Endothelial cell of umbilical vein (primary cell): ENCODE measurements around the gene FHIP1B. TPM values are rescaled to one million over a fixed set of nuclear protein-coding genes. Genes with fewer than 3 reads are reported as not detected.

ENCODE experiments used
- BruUV-seq: library from RNA; stranded (reverse); fragments of 400-500 nt; replicated peaks from 2 replicates; lab custom pipeline; 2021; lab: Mats Ljungman, UMichigan
- CTCF ChIA-PET: fragments of 300-600, 350-600 bp; sonication (Branson Sonifier 250); formaldehyde crosslinking; loops from one replicate; lab custom pipeline; 2021; ENCODE audit warnings: antibody characterized with exemption, inconsistent platforms; lab: Charles Lee
- POLR2A ChIA-PET: fragments of 300-600, 350-600 bp; sonication (Branson Sonifier 250); formaldehyde crosslinking; loops from one replicate; lab custom pipeline; 2021; ENCODE audit warnings: antibody characterized with exemption, inconsistent platforms; lab: Charles Lee
- DNase-seq: peaks from one replicate; pipeline ENCODE4 v3.0.0-alpha.2; 2011; ENCODE audit warnings: low read depth, low spot score
- FAIRE-seq: peaks from 2 replicates; lab custom pipeline; 2011; peaks lifted over from hg19 to GRCh38; lab: Jason Lieb, UNC
- H2AFZ ChIP-seq: 2 replicates; pipeline ENCODE4 v1.6.0; 2012; ENCODE audit warnings: low read depth, low read length, control low read depth, inconsistent platforms
- H3K27ac ChIP-seq: 2 replicates; pipeline ENCODE4 v1.5.1; 2011; ENCODE audit warnings: low read depth, mild to moderate bottlenecking, control low read depth, low read length, moderate library complexity; ENCODE audit not compliant: insufficient read depth
- H3K27me3 ChIP-seq, 2 experiments: 2 replicates each; pipeline versions ENCODE4 v1.6.0 to v1.6.1; 2011; ENCODE audit warnings: low read length in 2 of 2, mixed read lengths in 1 of 2; ENCODE audit not compliant: control insufficient read depth in 2 of 2, insufficient read depth in 2 of 2
- H3K36me3 ChIP-seq, 2 experiments: 2 replicates in 1 of 2; 3 replicates in 1 of 2; pipeline ENCODE4 v1.5.1; 2011; ENCODE audit warnings: low read length in 2 of 2, mild to moderate bottlenecking in 1 of 2, moderate library complexity in 1 of 2; ENCODE audit not compliant: control insufficient read depth in 2 of 2, insufficient read depth in 2 of 2; ENCODE audit errors: extremely low read depth in 1 of 2
- H3K4me1 ChIP-seq: 3 replicates; pipeline ENCODE4 v1.5.1; 2011; ENCODE audit warnings: mild to moderate bottlenecking, low read length; ENCODE audit not compliant: control insufficient read depth, insufficient read depth; ENCODE audit errors: extremely low read depth
- H3K4me2 ChIP-seq: 2 replicates; pipeline ENCODE4 v1.6.1; 2011; ENCODE audit warnings: low read length, control low read depth, mixed read lengths; ENCODE audit not compliant: insufficient read depth
- H3K4me3 ChIP-seq, 3 experiments: fragments of 200-600 bp in 1 of 3; sonication (generic), shearing (Covaris generic) in 1 of 3; replicated peaks in 1 of 3; 2 replicates each; pipeline ENCODE4 v1.5.1; 2011 to 2016; ENCODE audit warnings: control low read depth in 3 of 3, low read length in 3 of 3, mild to moderate bottlenecking in 2 of 3, inconsistent platforms in 1 of 3, low read depth in 1 of 3, moderate library complexity in 1 of 3; ENCODE audit not compliant: insufficient read depth in 1 of 3
- H3K79me2 ChIP-seq: 2 replicates; pipeline ENCODE4 v1.6.0; 2012; ENCODE audit warnings: low read length, inconsistent platforms; ENCODE audit not compliant: control insufficient read depth, insufficient read depth
- H3K9ac ChIP-seq: replicated peaks from 2 replicates; pipeline ENCODE3; 2011; ENCODE audit warnings: low read length, control low read depth; ENCODE audit not compliant: insufficient read depth; ENCODE audit errors: extremely low read depth
- H3K9me1 ChIP-seq: replicated peaks from 3 replicates; pipeline ENCODE4 v1.6.0; 2011; ENCODE audit warnings: mild to moderate bottlenecking, low read length; ENCODE audit not compliant: control insufficient read depth, insufficient read depth; ENCODE audit errors: extremely low read depth
- H3K9me3 ChIP-seq: replicated peaks from 2 replicates; pipeline ENCODE4 v1.5.1; 2012; ENCODE audit warnings: low read length, inconsistent platforms; ENCODE audit not compliant: control insufficient read depth, insufficient read depth
- H4K20me1 ChIP-seq: replicated peaks from 2 replicates; pipeline ENCODE3; 2011; ENCODE audit warnings: mild to moderate bottlenecking, low read length; ENCODE audit not compliant: control insufficient read depth, insufficient read depth; ENCODE audit errors: extremely low read depth
- CTCF ChIP-seq, 2 donors: IDR thresholded peaks; 1 replicate in 1 of 2; 2 replicates in 1 of 2; pipeline ENCODE4 v1.5.1; 2011; ENCODE audit warnings: low read length in 2 of 2, mild to moderate bottlenecking in 2 of 2, moderate library complexity in 2 of 2, control low read depth in 1 of 2, inconsistent platforms in 1 of 2, low read depth in 1 of 2; ENCODE audit not compliant: insufficient read depth in 1 of 2; ENCODE audit errors: extremely low read depth in 1 of 2
- EZH2 ChIP-seq: IDR thresholded peaks from 2 replicates; pipeline ENCODE4 v1.6.1; 2012; ENCODE audit warnings: borderline replicate concordance, low read depth, mild to moderate bottlenecking, moderate library complexity, low read length, inconsistent platforms; ENCODE audit not compliant: severe bottlenecking
- GATA2 ChIP-seq: IDR thresholded peaks from 2 replicates; pipeline ENCODE4 v1.7.0; 2011; ENCODE audit warnings: low read depth, mild to moderate bottlenecking, moderate library complexity, mixed read lengths, low read length; ENCODE audit not compliant: insufficient read length, insufficient read depth
- JUN ChIP-seq: IDR thresholded peaks from 2 replicates; pipeline ENCODE4 v1.6.1; 2011; ENCODE audit warnings: borderline replicate concordance, low read depth; ENCODE audit not compliant: insufficient read length, insufficient read depth
- MYC ChIP-seq: IDR thresholded peaks from one replicate; pipeline ENCODE4 v1.6.1; 2011; ENCODE audit warnings: mild to moderate bottlenecking, low read depth, low read length
- POLR2A ChIP-seq: IDR thresholded peaks from 2 replicates; pipeline ENCODE4 v1.6.1; 2012; ENCODE audit warnings: low read depth, mild to moderate bottlenecking, control low read depth, low read length
- POLR2AphosphoS5 ChIP-seq: IDR thresholded peaks from 2 replicates; pipeline ENCODE4 v1.6.1; 2012; ENCODE audit warnings: low read depth, mild to moderate bottlenecking, control low read depth, low read length, moderate library complexity; ENCODE audit not compliant: insufficient read depth
- dilution Hi-C: fragments of 300-500 bp; cut with MboI; formaldehyde crosslinking; loops from one replicate; pipeline ENCODE4 v1.15.0; 2019; ENCODE audit warnings: low sequenced_read_pairs; ENCODE audit not compliant: extremely low pct_ligation_motif_present
- intact Hi-C: fragments of 100-400 bp; cut with micrococcal nuclease; formaldehyde crosslinking; loops from one replicate; pipeline ENCODE4 v1.10.0; 2022
- polyA plus RNA-seq, 4 experiments: library from polyadenylated mRNA; depleted of rRNA in 3 of 4; stranded (reverse) in 3 of 4; unstranded in 1 of 4; fragments of >200 nt; gene quantifications; 2 replicates each; pipeline versions ENCODE4 v1.2.1 to v1.2.3, GENCODE V29; 2011 to 2012; ENCODE audit warnings: missing spikeins in 1 of 4
- total RNA-seq: library from RNA; stranded (reverse); gene quantifications from 2 replicates; pipeline ENCODE4 v1.2.3, GENCODE V29; 2021
- TF ChIP-seq, protein P1 (sequence below): IDR thresholded peaks from 2 replicates; pipeline ENCODE4 v1.6.1; 2011; ENCODE audit not compliant: insufficient read depth, insufficient read length

Gene FHIP1B
- total and polyA plus RNA-seq, 2 donors (not counting 3 experiments of a cell fraction or from before 2014, with no cell fraction given) = 21.3 to 50.1 TPM

DNA sequence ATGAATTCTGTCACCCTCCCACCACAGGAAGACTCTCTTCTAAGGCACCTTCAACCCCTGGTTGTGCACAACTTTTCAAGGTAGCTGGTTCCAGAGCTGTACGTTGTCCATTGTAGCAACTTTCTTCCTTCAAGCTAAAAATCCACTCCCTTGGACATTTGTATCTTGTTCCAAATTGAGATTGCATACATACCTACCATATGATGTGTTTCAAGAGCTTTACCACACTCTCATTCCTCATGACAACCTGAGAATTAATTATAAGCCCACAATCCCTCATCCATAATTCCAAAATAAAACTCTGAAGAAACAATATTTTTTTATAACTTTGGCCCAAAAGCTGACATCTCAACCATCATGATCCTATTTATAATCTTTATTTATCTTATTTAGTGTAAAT is 32.4 kb downstream of the FHIP1B start:
- Histone ChIP-seq H3K27me3 (no peaks in the 10 kb centered on the region), H3K4me1 (no peaks in the 10 kb centered on the region), H4K20me1 (no peaks in the 10 kb centered on the region), H3K9ac (no peak overlapping the region), H3K9me3 (no peaks in the 10 kb centered on the region), H3K36me3 (no peaks in the 10 kb centered on the region), H3K4me3 (no peak overlapping the region), H3K79me2 (no peaks in the 10 kb centered on the region), H3K9me1 (no peaks in the 10 kb centered on the region), H3K4me2 (no peak overlapping the region), H3K27ac (no peak overlapping the region), H2AFZ (no peak overlapping the region)
- CTCF ChIA-PET = interaction anchor here (1.2 kb wide), 1 partner anchor 14 kb away, joined by 4 read pairs; no protein-coding TSS in a partner anchor
- no TSS peak for BruUV-seq
- intact Hi-C loops = no loop called here
- dilution Hi-C loops = no loop called here
- TF ChIP-seq MYC = no peak
- TF ChIP-seq POLR2A = no peak
- no peak for TF ChIP-seq EZH2
- no peak for TF ChIP-seq JUN
- TF ChIP-seq GATA2 = no peak
- TF ChIP-seq, protein P1, sequence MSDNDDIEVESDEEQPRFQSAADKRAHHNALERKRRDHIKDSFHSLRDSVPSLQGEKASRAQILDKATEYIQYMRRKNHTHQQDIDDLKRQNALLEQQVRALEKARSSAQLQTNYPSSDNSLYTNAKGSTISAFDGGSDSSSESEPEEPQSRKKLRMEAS = no peak
- TF ChIP-seq CTCF (IDR thresholded peaks at IDR 0.05; ENCODE audit: extremely low read depth in 1 of 2, insufficient read depth in 1 of 2, low read depth in 1 of 2, low read length in 2 of 2) = no peak
- TF ChIP-seq POLR2AphosphoS5 = no peak
- DNase-seq (no peak), FAIRE-seq (no peak)
- POLR2A ChIA-PET = no interaction called here
